SH-SY5Y (cell line): ENCODE data around the gene GSK3B.

Experiments used
- GATA2 ChIP-seq: IDR thresholded peaks from 2 replicates; pipeline ENCODE4 v1.6.1; 2011; ENCODE audit warnings: mild to moderate bottlenecking, low read depth, low read length
- GATA3 ChIP-seq: IDR thresholded peaks from 2 replicates; pipeline ENCODE4 v1.6.1; 2011; ENCODE audit warnings: low read depth, mild to moderate bottlenecking, low read length, moderate library complexity

DNA sequence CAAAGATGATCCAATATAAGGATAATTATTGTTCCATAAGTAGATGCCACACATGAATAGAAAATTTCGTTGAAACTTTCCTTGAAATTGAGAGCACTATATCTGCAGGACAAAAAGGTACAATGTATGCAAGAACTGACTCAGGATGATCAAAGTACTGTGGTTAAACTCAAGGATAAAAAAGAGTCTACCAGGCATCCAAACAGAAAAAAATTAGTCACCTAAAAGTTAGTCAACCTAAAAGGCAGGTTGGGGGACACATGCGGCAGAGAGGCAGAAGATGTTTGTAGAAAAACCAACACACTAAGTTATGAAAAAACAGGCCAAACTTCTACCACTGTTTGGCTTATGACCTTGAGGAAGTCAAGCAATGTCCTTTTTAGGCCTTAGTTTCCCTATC is 68.7 kb downstream of the GSK3B start:
- TF ChIP-seq GATA2 (no peak), GATA3 (no peak)
